HG03442 (cell line): ENCODE data around the gene LRRC61.
"Not testable (repeated sequence)": the region's sequence is repeated elsewhere in the genome, so short reads cannot be mapped to it uniquely, and the experiment has no call there.

Source experiments
- ATAC-seq: cut with Tn5 transposase; IDR thresholded peaks from one replicate; pipeline ENCODE4 v1.9.1; 2021; ENCODE audit warnings: mild to moderate bottlenecking, moderate library complexity; ENCODE audit not compliant: unreplicated experiment

Gene LRRC61

DNA sequence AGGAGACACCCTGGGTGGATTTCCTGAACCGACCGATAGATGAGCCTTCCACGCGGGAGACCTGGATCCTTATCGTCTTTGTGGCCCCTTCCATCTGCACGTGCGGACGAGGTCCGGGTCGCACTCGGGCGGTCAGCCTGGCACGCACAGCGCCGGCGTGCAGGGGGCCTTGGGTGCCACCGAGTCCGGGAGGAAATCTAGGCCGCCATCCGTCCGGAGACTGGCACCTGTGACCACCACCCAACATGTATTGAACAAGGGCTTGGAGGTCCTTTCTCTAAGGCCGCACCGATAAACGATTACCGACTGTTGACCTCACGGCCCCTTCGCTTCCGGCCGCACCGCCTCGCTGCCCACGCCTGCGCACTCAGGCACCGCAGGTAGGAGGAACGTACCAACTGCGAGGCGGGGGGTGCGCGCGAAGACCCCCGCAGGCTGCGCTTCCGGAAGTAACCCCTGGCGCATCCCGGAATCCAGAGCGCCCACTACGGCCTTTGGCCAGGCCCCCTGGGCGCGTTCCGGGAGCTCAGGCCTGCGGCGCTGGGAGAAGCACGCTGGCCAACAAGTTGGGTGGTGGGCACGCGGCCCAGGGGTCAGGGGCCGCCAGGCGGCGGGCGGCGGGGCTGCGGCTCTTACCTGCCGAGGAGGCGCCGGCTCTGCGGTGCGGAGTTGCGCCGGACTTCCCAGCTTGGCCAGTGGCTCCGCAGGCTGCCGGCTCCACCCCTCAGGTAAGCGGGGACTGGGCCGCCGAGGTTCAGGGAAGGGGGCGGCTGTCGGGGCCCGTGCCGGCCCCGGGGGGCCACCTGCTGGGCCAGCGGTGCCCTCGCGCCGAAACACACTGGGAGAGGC is at the start of gene LRRC61, which contains the start of gene ACTR3C:
TSS of gene LRRC61 (plus strand) at position 523 of the 849 bp plus-strand sequence. CDS start 13,507 bp downstream, outside the sequence.
TSS of gene ACTR3C (minus strand) at position 713 of the 849 bp plus-strand sequence. CDS start 28,249 bp downstream, outside the sequence.
- ATAC-seq, result peak; percentile 52

DNA sequence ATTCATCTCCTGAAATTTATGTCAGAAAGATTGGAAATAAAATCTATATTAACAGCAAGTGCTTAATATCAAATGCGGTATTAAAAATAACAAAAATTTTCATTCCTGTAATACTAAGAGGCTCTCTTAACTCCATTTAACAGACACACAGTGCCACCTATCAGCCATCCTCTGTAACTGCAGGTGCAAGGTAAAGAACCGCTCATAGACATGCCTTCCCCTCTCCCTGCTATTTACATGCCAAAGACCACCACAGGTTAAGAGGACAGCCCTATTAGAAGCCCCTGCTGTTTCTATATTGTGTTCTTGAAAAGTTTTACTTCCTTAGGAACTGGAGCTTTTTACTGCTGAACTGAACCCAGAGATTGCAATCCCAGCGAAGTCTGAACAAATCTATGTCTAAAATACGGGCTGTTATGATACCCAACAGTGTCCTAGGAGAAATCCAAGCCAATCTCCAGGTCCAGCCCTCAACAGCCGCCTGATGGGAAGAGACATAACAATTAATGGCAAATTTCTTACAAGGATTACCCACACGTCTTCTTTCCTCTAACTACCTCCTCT is 46.9 kb upstream of the LRRC61 start:
- ATAC-seq, result not testable (repeated sequence)

DNA sequence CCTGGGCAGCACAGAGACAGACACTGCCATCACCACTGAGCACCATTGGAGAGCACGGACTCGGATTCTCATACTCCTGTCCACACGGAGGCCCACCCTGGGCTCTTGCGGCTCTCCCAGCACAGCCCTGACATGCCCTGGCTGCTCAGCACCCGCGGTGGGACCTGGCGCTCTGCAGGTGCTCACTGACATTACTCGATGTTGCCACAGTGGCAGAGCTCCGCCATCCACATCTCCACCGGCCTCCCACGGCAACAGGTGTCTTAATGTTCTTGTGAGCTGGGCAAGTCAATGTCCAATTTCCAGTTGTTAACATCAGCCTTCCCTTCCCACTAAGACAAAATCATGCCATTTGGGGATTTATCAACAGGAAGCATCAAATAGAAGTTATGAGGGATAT is 44.8 kb upstream of the LRRC61 start:
- not testable (repeated sequence) for ATAC-seq

DNA sequence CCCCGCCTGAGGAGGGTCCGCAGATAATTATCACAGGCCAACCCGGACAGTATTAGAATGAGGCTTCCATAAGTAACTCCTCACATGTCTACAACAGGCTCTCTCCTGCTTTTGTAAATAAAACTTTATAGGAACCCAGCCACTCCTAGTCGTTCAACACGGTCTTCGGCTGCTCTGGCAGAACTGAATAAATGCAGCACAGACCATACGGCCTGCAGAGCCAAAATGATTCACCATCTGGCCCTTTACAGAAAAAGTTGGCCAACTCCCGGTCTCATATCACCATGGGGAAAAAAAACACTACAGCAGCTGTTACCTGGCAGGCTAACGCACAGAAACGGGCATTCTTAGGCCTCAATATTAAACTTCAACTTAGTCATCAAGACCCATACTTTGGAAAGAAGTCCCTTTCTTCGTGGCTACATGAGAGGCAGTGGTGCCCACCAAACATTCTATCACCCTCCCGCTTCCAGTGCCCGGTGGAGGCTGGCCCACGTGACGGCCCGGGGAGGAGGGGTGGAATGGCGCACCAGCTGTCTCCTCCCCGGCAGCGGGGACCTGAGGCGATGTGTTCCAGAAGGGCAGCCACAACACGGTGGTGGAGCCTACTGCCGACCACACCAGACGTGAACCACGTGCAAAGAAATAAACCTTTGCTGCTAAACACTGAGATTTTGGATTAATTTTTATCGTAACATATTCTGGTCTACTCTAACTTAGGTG is 41.3 kb upstream of the LRRC61 start:
- not testable (repeated sequence) for ATAC-seq

DNA sequence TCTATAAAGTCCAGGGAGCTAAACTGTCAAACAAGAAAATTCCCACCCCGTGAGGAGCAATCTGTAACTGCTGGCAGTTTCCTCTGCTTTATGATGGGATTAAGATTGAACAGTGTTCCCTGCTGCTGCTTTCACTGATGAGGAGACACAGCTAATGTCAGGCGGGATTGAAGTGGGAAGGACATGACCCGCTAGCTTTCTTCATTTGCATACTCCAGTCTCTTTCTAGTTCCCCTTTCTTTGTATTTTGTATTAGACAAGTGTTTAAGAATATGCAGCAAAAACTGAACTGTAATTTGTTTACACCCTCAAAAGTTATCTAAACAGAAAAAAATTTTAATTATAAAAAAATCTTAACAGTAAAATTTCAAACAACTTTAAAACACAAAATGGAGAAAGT is 40.0 kb upstream of the LRRC61 start:
- not testable (repeated sequence) for ATAC-seq

GRCh38 chr7:150283608-150284007 is 39.5 kb upstream of the LRRC61 start:
- not testable (repeated sequence) for ATAC-seq

GRCh38 chr7:150285849-150286754 is 37.1 kb upstream of the LRRC61 start:
- ATAC-seq, result peak; percentile 79

DNA sequence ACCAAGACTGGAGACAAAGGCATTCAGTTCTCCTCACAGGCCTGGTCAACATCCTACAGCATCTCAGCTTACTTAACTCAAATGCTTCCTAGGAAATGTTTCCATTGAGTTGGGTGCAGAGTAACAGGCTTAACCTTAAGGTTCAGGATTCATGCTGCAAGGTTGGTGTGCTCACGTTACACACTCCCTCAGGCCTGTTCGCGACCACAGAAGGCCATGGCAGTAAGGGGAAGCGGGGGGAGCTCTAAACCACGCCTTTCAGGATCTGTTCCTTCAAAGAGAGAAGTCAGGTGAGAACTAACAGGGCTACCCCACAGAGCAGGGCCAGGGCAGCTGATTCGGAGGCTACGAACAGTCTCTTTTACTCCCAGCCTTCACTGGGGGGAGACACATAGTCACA is 35.3 kb upstream of the LRRC61 start:
- ATAC-seq, result not testable (repeated sequence)

DNA sequence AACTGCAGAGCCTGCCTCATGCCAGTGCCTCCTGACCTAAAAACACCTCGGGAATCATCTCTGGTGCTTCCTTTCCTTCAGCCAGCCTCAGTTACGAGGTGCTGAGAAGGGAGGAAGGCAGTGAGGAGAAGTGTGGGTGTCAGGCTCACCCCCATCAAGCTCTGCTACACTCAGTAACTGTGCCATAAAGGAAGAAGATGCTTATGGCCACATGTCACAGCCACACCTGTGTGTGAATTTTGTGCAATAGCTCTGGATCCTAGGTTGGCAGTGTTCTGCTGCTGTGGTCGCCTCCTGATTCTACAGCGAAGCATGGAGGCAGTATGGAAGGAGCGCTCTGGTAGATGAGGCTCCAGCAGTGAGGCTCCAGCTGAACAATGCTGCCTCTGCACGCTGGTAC is 34.3 kb upstream of the LRRC61 start:
- not testable (repeated sequence) for ATAC-seq

- not testable (repeated sequence) for ATAC-seq
Measured at GRCh38 chr7:150290317-150290716, 32.8 kb upstream of the LRRC61 start.

DNA sequence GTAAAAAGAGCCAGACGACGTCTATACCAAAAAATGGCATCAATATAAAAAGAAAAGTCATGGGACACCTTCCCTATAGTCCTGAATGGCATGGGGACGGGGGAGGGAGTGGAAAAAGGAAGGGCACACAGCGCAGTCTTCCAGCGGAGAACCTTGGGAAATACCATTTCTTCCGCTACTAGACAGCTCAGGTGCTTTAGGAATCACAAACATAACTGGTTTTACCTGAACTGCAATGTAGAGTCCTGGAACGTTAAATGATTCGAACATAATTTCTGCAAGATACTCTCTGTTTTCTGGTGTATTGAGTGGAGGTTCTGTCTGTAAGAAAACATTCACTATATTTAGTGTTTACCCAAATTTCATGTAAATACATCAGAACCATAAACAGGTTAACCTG is 28.1 kb upstream of the LRRC61 start:
- not testable (repeated sequence) for ATAC-seq

DNA sequence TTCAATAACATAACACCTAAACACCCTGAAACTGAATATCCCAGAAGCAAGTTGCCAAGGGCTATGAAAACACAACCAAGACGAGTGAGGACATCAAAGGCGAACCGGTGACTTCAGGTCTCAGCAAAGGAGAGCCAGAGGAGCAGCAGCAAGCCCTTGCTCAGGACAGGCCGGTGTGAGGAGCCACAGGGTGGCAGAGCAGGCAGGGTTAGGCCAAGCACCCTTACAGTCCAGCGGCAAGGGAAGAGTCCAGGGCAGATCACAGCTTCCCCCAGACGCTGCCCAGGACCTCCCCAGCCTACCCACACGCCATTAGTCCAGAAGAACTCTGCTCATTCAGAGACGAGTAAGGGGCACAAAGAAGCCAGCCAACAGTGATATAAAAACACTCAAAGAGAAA is 27.5 kb upstream of the LRRC61 start:
- ATAC-seq, result not testable (repeated sequence)

- ATAC-seq, result not testable (repeated sequence)
Measured at GRCh38 chr7:150296802-150297201, 26.4 kb upstream of the LRRC61 start.

DNA sequence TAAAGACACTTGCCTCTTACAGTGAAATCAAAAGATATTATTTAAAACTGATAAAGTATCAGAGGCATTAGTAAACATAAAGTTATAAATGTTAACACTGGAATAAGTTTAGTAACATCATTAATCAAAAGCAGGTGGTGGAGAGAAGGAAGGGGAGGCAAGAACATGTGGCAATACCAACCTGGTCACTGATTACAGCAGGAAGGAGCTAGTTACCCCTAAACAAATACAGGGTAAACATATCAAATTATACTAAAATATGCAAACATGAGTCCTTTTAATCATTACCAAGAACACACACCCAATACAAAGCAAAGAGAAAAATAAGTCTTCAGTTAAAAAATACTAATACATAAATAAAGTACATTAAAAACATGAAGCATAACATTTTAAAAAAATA is 25.2 kb upstream of the LRRC61 start:
- not testable (repeated sequence) for ATAC-seq

DNA sequence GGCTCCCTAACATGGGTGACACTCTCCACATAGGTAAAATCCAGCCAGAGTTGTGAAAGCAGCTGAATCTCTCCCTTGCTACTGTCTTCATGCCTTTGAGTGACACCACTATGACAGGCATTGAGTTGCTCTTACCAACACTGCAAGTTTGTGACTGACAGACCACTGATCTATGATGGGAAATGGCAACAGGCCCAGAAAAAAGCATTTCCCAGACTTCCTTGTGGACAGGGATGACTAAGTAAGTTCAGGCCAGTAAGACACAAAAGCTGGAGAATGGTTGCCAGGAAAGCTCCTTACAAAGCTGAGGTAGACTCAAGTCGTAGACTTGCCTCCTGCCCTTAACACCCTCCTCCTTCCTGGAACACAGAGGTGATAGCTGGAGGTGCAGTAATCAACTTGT is 20.2 kb upstream of the LRRC61 start:
- ATAC-seq, result not testable (repeated sequence)

DNA sequence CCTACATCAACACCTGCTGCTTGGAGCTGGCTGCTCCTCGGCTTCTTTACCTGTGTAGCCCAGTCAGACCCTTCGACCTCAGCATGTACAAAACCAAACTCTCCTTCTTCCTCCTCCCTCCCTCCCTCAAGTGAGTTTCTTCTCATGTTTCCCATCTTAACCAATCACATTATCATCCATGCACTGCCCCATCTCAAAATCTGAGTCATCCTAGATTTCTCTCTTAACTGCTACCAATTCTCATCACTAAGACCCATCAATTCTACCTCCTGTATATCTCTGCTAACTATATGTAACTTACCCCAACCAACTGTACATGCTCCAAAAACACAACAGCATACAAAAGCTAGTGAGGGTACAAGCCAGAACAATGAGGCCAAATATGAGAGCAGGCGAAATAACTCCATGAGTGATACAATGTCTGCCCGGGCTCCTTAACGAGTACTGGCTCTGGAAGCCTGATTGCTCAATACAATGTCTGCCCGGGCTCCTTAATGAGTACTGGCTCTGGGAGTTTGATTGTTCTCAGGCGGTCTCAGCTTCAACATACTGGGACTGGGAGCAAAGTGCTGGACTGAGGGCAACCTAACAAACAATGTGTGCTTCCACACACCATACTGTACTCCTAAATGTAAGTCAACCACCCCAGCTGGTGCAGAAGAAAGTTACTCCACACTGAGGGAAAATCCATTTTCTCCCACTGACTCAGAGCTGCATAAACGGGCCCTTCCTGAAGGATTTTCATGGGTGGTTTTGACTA is 18.5 kb upstream of the LRRC61 start:
- not testable (repeated sequence) for ATAC-seq

- not testable (repeated sequence) for ATAC-seq
Measured at GRCh38 chr7:150305259-150305902, 17.8 kb upstream of the LRRC61 start.

DNA sequence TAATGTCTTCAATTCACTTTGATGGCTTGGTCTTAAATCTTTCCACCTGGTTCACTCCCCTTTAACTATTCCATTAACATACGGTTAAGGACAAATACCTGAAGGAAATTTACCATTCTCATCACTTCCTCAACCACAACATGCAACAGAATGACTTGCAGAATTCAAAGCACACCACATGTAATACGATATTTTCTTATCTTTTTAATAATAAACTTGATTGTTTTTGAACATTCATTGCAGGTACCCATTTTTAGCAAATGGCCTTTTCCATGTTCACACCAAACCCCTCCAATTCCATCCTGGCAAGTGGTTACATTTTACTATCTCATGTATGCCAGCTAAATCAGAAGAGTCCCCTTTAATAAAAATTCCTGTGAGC is 17.3 kb upstream of the LRRC61 start:
- ATAC-seq, result not testable (repeated sequence)

DNA sequence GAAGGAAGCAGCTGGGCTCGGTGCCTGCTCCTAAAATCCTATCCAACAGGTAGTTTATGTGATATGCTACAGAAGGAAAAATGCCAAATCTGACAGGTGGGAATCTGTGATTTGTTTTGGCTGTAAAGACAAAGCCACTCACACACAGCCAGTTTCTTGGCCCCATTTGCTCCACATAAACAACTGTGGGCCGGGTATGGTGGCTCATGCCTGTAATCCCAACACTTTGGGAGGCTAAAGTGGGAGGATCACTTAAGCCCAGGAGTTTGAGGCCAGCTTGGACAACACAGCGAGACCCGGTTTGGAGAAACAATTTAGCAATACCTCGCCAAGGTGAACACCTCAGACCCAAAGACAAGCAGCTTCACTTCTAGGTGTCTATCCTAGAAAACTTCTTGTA is 16.8 kb upstream of the LRRC61 start:
- ATAC-seq, result not testable (repeated sequence)
